GM10266 (cell line): ENCODE results near the gene HIPK2.

ENCODE experiments used
- DNase-seq: peaks from one replicate; pipeline ENCODE4 v3.0.0; 2012; ENCODE audit errors: extremely low spot score
- CTCF ChIP-seq: IDR thresholded peaks from 2 replicates; pipeline ENCODE4 v1.5.1; 2012; ENCODE audit warnings: mild to moderate bottlenecking, low read depth; ENCODE audit not compliant: control insufficient read depth, insufficient read depth; ENCODE audit errors: missing control alignments

The HIPK2 gene

GRCh38 chr7:139571651-139572050 is 206.1 kb downstream of the HIPK2 start:
- TF ChIP-seq CTCF = no peak
- DNase-seq = no peak

- DNase-seq = no peak
- TF ChIP-seq CTCF = no peak
Observed at GRCh38 chr7:139571190-139571589, 206.6 kb downstream of the HIPK2 start.

GRCh38 chr7:139570626-139571025 is 207.2 kb downstream of the HIPK2 start:
- TF ChIP-seq CTCF = no peak
- DNase-seq = no peak

- TF ChIP-seq CTCF = no peak
- DNase-seq = no peak
Observed at GRCh38 chr7:139570119-139570518, 207.7 kb downstream of the HIPK2 start.

GRCh38 chr7:139568813-139569490 is 208.8 kb downstream of the HIPK2 start:
- DNase-seq = no peak
- no peak for TF ChIP-seq CTCF

GRCh38 chr7:139568346-139568675 is 209.5 kb downstream of the HIPK2 start:
- TF ChIP-seq CTCF = no peak
- no peak for DNase-seq

- DNase-seq = no peak
- no peak for TF ChIP-seq CTCF
Observed at GRCh38 chr7:139567647-139568345, 210.0 kb downstream of the HIPK2 start.
